Measurements from ENCODE around the gene VASH1.

Gene VASH1

DNA sequence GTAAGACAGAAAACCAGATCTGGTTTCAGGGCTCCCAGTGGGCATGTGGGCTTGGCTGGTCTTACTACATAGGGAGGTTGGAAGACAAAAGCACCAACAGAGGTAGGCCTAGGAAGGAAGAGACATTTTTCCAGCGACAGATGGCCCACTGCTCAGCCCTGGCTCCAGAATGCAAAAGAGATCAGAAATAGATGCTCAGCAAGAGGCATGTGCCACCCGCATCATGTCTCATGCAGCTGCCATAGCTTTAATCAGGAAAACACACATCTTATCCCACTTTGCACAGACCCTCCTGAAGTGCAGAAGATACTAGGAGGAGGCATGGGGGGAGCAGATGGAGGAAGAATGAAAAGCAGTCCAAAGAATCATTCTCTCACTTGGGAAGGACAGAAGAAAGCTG lies 25.3 kb downstream of the VASH1 start:
- TF ChIP-seq, protein P1, sequence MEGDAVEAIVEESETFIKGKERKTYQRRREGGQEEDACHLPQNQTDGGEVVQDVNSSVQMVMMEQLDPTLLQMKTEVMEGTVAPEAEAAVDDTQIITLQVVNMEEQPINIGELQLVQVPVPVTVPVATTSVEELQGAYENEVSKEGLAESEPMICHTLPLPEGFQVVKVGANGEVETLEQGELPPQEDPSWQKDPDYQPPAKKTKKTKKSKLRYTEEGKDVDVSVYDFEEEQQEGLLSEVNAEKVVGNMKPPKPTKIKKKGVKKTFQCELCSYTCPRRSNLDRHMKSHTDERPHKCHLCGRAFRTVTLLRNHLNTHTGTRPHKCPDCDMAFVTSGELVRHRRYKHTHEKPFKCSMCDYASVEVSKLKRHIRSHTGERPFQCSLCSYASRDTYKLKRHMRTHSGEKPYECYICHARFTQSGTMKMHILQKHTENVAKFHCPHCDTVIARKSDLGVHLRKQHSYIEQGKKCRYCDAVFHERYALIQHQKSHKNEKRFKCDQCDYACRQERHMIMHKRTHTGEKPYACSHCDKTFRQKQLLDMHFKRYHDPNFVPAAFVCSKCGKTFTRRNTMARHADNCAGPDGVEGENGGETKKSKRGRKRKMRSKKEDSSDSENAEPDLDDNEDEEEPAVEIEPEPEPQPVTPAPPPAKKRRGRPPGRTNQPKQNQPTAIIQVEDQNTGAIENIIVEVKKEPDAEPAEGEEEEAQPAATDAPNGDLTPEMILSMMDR (IDR thresholded peaks at IDR 0.05): no peak
- Histone ChIP-seq H3K27ac (no peak overlapping the region), H3K4me3 (no peak overlapping the region)
- no peak for DNase-seq (ENCODE audit: low spot score)

DNA sequence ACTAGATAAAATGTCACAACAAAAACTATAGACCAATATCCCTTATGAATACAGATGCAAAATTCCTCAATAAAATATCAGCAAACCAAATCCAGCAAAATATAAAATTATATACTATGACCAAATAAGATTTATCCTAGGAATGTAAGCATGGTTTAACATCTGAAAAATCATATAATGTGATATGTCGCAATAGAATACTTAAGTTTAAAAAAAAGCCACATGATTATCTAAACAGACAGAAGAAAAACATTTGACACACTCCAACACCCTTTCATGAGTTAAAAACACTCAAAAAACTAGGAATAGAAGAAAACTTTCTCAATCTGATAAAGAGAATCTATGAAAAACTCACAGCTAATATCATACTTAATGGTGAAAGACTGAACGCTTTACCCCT lies 31.2 kb downstream of the VASH1 start:
- Histone ChIP-seq H3K4me3 (no peak overlapping the region), H3K27ac (no peak overlapping the region)
- no peak for DNase-seq (ENCODE audit: low spot score)
- TF ChIP-seq, protein P1 (IDR thresholded peaks at IDR 0.05): no peak

DNA sequence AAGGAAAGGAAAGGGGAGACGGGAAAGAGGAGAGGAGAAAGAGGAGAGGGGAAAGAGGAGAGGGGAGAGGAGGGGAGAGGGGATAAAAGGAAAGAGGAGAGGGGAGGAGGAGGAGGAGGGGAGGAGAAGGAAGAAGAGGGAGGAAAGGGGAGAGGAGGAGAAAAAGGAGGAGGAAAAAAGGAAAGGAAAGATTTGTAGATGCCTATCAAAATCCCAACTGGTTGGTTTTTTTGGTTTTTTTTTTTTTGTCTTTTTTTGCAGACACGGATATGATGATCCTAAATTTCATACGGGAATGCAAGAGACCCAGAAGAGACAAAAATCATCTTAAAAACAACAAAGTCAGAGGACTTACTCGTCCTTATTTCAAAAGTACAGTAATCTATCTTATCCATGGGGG lies 32.1 kb downstream of the VASH1 start:
- TF ChIP-seq, protein P1 (IDR thresholded peaks at IDR 0.05): no peak
- no peak for DNase-seq (ENCODE audit: low spot score)
- Histone ChIP-seq H3K4me3 (no peak overlapping the region), H3K27ac (no peak overlapping the region)

DNA sequence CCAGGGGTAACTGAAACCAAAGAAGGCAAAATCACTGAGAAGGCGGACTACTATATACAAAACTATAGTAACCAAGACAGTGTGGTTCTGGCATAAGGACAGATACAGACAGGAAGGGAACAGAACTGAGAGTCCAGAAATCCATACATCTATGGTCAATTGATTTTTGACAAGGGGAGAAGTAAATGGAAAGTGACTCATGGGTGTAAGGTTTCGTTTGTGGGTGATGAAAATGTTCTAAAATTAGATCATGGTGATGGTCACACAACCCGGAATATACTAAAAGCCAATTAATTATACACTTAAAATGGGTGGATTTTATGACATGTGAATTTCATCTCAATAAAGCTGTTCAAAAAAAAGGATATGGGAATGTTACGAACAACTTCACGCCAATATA lies 32.7 kb downstream of the VASH1 start:
- Histone ChIP-seq H3K27ac (no peak overlapping the region), H3K4me3 (no peak overlapping the region)
- no peak for DNase-seq (ENCODE audit: low spot score)
- TF ChIP-seq, protein P1 (IDR thresholded peaks at IDR 0.05): no peak

DNA sequence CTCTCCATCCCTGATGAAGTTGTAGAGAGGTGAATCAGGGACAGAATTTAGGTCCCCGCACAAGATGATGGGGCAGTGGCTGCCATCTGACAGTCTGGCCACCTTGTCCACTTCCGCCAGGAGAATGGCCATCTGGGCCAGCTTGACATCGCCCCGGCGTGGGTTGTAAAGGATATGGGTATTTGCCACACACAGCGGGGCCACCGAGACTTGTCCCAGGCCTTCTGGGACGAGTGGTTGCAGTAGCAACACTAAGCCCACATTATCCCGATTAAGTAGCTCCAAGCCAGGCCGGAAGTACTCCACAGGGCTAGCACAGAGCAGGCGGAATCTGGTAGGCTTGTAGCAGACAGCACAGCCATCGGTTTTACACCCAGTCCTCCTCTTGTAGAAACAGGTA lies 45.2 kb downstream of the VASH1 start:
- no peak for DNase-seq (ENCODE audit: low spot score)
- no peak overlapping the region for H3K4me3 ChIP-seq
- no peak overlapping the region for H3K27ac ChIP-seq
- TF ChIP-seq, protein P1 (IDR thresholded peaks at IDR 0.05): no peak

DNA sequence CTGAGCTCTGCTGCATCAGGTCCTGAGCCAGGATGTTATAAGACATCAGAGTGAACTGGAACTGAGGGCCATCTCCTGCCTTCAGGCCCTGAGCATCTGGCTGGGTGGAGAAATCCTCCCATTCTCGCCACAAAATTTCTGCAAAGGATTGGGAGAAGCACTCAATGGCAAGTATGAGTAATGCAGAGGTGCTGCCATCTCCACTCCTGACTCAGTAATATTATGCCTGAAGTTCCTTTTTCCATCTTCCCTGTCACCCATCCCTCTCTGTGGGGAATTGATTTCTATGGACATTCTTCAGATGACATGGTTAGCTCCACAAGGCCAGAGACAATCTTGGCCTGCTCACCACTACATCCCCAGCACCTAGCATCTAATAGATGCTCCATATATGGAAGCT lies 46.7 kb downstream of the VASH1 start:
- TF ChIP-seq, protein P1 (IDR thresholded peaks at IDR 0.05): no peak
- no peak for DNase-seq (ENCODE audit: low spot score)
- no peak overlapping the region for H3K4me3 ChIP-seq
- H3K27ac ChIP-seq: no peak overlapping the region

DNA sequence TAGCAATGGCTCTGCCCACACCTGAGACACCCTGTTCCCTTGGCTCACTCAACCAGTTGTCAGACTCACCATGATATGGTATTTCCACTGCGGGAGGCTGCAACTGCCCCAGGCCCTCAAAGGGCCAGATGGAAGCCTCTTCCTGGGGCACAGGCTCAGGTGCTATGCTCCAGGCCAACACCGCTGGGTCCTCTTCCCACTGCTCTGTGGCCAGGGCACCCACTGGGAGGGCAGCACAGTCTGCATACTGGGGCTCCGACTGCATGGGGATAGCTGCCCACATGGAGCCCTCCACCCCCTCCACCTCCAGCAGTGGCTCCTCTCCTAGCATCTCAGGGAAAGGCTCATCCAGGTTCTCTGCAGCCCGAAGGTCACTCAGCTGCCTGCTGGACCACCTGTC lies 47.7 kb downstream of the VASH1 start:
- H3K4me3 ChIP-seq: no peak overlapping the region
- no peak for DNase-seq (ENCODE audit: low spot score)
- H3K27ac ChIP-seq: no peak overlapping the region
- TF ChIP-seq, protein P1 (IDR thresholded peaks at IDR 0.05): no peak

All from coronary artery (tissue), 2 donors.